ENCODE data around the gene ADD2. TPM values are rescaled to one million over a fixed set of nuclear protein-coding genes. Genes with fewer than 3 reads are reported as not detected.

Gene ADD2
- total RNA-seq, 1 donor from 2014 or later = 3.4 TPM

GRCh38 chr2:70785137-70785911 lies 17.3 kb upstream of the ADD2 start:
- intact Hi-C loops (cut with micrococcal nuclease) = loop anchor here (2.0 to 5.0 kb wide), 2 partner anchors 131 to 483 kb away; partner anchors contain the start of gene FAM136A

DNA sequence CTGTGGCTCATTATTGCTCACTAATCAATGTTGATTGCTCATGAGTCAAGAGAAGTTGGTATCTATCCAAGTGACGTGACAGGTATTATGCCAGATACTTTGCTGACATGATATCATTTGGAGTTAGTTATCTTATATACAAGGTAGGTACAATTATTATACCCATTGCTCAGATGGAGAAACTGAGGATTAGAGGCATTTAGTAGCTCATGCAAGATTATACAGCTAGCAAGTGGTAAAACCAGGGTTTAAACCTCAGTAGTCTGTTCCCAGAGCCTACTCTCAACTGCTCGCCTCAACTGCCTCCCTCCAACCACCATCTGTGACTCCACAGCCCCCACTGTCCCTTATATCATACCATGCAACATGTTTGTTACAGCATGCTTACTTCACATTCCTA lies 16.3 kb upstream of the ADD2 start:
- intact Hi-C loops (cut with micrococcal nuclease) = loop anchor here (2.0 kb wide), 1 partner anchor 130 kb away; no protein-coding TSS in a partner anchor

- intact Hi-C loops (cut with micrococcal nuclease) = no loop called here
Observed at GRCh38 chr2:70779911-70780545, 12.0 kb upstream of the ADD2 start.

DNA sequence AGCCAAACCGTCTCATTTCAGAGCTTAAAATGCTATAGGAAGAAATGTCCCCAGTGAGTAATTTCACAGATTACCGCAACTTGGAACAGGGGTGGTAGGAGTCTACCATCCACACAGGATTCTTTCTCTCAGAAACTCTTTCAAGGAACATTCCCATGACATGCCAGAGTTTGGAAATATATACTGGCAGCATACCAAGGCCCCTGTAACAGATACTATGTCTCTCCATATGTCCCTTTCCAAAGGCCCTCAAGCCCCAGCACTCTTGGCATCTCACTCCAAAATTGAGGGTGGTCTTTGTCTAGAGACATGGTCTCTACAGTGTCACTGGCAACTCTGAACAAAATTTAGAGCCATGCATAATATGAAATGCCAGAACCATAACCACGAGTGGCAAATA lies 11.5 kb upstream of the ADD2 start:
- intact Hi-C loops (cut with micrococcal nuclease) = no loop called here

DNA sequence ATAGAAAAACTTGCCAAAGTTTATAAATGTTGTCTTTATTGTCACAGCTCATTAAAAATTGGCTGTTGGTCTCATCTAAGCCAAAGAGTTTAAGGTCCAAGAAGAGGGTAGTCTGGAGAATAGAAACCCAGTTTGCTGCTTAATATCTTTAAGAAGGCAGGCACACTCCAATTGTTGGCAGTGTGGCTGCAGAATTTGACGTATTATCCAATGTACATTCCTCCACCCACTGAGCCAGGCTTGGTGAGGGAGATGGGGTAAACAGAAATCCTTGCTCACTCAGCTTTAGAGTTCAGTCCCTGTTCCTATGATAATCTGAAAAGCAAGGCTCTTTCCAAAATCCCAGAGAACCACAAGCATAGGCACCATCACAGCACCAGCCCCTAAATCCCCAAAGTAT lies 10.7 kb upstream of the ADD2 start:
- intact Hi-C loops (cut with micrococcal nuclease) = no loop called here

DNA sequence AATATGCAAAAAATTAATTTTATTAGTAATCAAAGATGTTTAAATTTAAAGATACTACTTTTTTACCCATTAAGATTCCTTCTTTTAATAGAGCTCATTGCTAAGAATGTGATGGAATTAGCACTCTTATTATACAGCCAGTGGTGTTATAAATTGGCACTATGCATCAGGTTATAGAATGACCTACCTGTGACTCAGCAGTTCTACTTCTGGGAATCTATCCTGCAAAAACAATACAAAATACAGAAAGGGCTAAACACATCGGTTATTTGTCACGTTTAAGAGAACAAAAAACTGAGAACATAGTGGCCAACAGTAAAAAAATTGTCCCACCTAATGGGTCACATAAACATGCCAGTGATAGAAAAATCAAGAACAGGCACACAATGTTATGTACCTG lies 9.4 kb upstream of the ADD2 start:
- intact Hi-C loops (cut with micrococcal nuclease) = no loop called here

DNA sequence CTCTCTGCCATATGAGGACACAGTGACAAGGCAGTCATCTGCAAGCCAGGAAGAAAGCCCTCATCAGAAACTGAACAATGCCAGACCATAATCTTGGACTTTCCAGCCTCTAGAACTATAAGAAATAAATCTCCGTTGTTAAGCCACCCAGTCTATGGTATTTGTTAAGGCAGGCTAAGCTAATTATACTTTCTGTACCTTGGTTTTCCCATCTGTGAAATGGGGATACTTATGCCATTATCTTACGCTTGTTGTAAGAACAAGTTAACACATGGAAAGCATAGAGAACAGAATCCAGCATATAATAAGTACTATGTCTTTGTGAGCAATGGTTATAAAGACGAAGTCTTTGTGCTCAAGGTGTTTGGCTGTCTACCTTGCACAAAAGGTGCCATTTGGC lies 8.3 kb upstream of the ADD2 start:
- intact Hi-C loops (cut with micrococcal nuclease) = no loop called here

- intact Hi-C loops (cut with micrococcal nuclease) = no loop called here
Observed at GRCh38 chr2:70775141-70775540, 7.1 kb upstream of the ADD2 start.

GRCh38 chr2:70772486-70773155 lies 4.6 kb upstream of the ADD2 start:
- intact Hi-C loops (cut with micrococcal nuclease) = no loop called here

- intact Hi-C loops (cut with micrococcal nuclease) = no loop called here
Observed at GRCh38 chr2:70771446-70771845, 3.4 kb upstream of the ADD2 start.

DNA sequence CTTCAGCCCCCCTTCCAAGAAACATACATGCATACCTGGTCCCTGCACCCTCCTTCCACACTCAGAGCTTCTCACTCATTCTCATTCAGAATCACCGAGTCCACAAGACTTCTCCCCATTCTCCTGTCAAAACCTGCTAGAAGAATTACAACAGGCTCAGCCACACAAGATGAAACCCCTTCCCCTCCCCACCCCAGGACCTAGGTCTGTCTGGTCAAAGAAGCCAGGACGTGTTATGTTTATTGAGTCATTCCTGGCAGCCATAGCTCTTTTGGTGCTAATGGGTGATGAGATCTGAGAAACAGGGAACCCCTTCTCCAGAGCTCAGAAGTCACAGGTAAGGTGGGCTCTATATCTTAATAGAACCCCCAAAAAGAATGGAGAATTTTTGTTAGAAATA lies 1.4 kb upstream of the ADD2 start:
- intact Hi-C loops (cut with micrococcal nuclease) = no loop called here

DNA sequence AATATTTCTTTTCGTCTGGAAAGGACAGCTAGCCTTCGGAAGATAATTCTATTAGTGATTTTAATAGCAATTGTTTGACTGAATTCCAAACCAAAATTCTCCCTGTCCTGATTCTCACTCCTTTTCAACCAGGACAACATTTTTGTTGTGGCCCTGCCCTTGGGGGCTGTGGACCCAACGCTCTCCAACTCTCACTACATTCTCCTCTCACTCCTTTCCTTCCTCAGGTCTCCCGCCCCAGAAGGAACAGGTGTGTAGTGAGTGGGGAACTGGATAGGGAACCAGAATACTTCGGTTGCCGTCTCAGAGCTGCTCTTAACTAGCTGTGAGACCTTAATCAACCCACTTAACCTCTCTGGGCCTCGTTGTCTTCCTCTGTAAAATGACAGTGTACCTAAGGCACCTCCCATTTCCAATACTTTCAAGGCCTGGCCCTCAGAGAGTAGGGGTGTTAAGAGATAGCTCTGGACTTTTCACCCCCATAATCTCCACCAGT lies 638 bp upstream of the ADD2 start:
- intact Hi-C loops (cut with micrococcal nuclease) = no loop called here

DNA sequence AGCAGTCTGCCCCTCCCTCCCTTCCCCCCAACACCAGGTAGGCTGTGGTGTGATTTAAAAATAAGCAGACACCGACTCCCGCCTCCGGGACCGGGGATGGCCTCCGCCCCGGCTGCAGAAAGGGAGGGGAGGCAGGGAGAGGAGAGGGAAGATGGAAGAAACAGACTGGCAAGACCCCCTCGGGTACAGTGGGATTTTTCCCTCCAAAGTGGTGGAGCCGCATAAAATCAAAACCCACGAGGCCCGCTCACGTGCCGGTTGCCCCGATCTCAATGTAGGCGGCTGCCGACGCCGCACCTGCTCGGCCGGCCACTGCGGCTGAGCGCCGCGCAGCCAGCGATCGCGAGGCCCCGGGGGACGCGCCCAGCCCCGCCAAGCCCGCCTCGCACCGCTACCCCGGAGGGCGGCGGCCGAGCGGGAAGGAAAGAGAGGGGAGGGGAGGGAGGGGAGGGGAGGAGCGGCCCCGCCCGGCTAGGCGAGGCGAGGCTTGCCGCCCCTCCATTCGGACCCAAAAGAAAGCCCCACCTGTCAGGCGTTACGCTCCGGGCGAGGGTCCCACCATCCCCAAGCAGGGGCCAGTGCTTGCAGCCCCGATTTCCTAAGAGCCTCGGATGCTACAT lies 811 bp downstream of the ADD2 start:
- intact Hi-C loops (cut with micrococcal nuclease) = no loop called here

DNA sequence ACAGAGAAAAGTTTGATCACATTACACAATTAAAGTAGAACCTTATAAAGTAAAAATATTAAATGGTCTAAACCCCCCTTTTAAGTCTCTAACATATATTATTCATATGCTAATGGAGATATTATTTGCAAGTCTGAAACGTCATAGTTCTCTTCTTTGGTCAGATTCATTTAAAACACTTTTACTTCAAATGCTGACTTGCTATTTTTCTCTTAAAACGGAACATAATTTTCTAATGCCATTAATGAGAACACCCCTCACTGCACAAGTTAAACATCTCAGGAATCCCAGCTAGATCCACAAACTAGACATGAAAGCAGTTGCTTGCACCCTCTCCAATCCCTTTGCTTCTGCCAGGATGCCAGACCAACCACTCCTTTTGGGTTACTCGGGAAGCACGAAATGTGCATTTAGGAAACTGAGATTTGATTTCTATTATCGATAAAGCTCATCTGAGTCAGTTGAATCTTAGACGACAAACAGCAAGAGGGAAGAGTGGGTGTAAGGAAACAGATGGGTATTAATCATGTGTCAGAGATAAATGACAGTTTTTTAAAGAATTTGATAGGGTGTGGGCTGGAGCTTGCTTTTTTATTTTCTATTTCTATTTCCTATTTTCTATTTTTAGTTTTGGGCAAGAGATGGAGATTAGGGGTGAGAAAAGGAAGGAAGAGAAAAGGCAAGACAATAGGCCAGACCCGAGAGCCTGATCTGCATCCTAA lies 1.5 kb downstream of the ADD2 start:
- intact Hi-C loops (cut with micrococcal nuclease) = no loop called here

- intact Hi-C loops (cut with micrococcal nuclease) = no loop called here
Observed at GRCh38 chr2:70765507-70765906, 2.5 kb downstream of the ADD2 start.

DNA sequence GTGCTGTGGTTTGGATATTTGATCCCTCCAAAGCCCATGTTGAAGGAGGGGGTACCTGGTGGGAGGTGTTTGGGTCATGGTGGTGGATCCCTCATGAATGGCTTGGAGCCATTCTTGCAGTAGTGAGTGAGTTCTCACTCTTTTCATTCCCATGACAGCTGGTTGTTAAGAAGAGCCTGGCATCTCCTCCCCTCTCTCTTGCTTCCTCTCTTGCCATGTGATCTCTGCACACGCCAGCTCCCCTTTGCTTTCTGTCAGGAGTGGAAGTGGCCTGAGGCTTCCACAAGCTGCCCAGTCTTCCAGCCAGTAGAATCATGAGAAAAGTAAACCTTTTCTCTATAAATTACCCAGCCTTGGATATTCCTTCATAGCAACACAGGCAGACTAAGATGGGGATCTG lies 8.6 kb downstream of the ADD2 start:
- intact Hi-C loops (cut with micrococcal nuclease) = no loop called here

DNA sequence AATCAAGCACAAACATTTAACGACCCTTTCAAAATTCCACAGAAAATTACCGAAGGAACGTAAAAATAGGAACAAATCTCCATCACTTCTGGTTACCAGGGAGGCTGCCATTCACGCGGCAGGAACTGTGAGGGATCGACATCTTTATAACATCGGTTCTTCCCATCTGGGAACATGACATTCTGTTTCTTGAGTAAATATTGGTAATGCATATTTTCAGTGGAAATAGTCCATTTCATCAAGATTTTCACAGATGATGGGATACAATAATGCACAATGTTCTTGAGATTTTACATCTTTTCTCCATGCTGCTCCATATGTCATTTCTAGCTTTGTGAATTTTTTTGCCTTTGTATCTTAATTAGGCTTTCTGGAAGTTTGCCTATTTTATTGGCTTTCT lies 10.0 kb downstream of the ADD2 start:
- intact Hi-C loops (cut with micrococcal nuclease) = no loop called here

DNA sequence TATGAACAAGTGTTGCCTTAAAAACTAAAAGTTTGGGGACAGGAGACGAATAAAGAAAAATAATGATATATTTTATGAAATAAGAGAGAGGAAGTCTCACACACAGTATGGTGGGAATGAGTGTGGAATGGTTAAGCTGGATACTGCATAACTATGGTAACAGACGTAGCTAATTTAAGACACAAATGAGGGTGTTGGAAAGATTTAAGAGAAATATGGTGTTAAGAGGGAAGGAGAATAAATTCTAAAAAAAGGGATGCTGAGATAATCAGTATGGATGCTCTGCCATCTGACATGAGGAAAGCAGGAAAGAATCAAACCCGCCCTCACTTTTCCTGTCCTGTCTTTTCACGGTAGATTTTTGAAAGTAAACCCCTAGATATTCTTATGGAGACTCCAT lies 10.6 kb downstream of the ADD2 start:
- intact Hi-C loops (cut with micrococcal nuclease) = no loop called here

DNA sequence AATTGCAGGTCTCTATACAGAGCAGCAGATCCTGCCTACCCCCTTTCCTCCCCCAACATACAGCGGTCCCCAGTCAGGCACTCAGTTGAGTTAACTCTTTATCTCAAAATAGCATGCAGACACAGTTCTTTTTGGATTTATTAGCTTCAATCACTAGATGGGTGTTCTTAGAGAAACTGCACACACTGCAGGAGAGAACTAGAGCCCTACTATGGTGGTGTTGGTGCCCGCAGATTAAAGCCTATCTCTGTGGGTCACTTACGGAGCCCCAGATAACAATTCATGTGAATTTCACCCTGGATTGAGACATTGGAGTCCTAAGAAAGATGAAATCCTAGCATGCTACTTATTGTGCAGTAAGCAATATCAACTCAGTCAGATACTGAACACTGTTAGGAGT lies 11.9 kb downstream of the ADD2 start:
- intact Hi-C loops (cut with micrococcal nuclease) = no loop called here

- intact Hi-C loops (cut with micrococcal nuclease) = no loop called here
Observed at GRCh38 chr2:70753902-70754301, 14.1 kb downstream of the ADD2 start.

GRCh38 chr2:70753031-70753430 lies 15.0 kb downstream of the ADD2 start:
- intact Hi-C loops (cut with micrococcal nuclease) = no loop called here
